SU-DHL-6 (cell line): Measurements from ENCODE around the gene CSF1R.

Source experiments
- H2AFZ ChIP-seq: fragments of 200-600 bp; sonication (generic); 2 replicates; pipeline ENCODE4 v1.6.1; 2014; ENCODE audit warnings: low read depth, mild to moderate bottlenecking, moderate library complexity, mixed read lengths, antibody characterized with exemption, low read length; ENCODE audit not compliant: severe bottlenecking
- H3F3A ChIP-seq: fragments of 200-600 bp; shearing (Covaris generic); 2 replicates; pipeline ENCODE4 v1.6.0; 2016; ENCODE audit warnings: antibody characterized with exemption, mild to moderate bottlenecking; ENCODE audit not compliant: insufficient read depth
- H3K27ac ChIP-seq: fragments of 200-600 bp; sonication (generic); 2 replicates; pipeline ENCODE4 v1.5.1; 2016; ENCODE audit warnings: low read depth, mild to moderate bottlenecking, low read length, moderate library complexity, mixed read lengths
- H3K27me3 ChIP-seq: fragments of 200-600 bp; sonication (generic), shearing (Covaris generic); 2 replicates; pipeline ENCODE4 v1.6.0; 2014; ENCODE audit warnings: mild to moderate bottlenecking, low read length
- H3K36me3 ChIP-seq: fragments of 200-600 bp; sonication (generic); 2 replicates; pipeline ENCODE4 v1.6.1; 2014; ENCODE audit warnings: mild to moderate bottlenecking, low read length, mixed read lengths
- H3K4me2 ChIP-seq: fragments of 300-600, 200-600 bp; shearing (Covaris generic), sonication (generic); 2 replicates; pipeline ENCODE4 v1.6.0; 2014; ENCODE audit warnings: low read length, low read depth, mild to moderate bottlenecking; ENCODE audit not compliant: poor library complexity, severe bottlenecking
- H3K4me3 ChIP-seq: fragments of 200-600 bp; sonication (generic); 2 replicates; pipeline ENCODE4 v1.5.1; 2014; ENCODE audit warnings: antibody characterized with exemption, low read length, mild to moderate bottlenecking, mixed read lengths; ENCODE audit not compliant: insufficient read depth, poor library complexity, severe bottlenecking
- H3K79me2 ChIP-seq: fragments of 200-600 bp; sonication (generic); 2 replicates; pipeline ENCODE4 v1.6.1; 2014; ENCODE audit warnings: mild to moderate bottlenecking, low read length, moderate library complexity; ENCODE audit not compliant: insufficient read depth
- H3K9ac ChIP-seq: fragments of 200-600 bp; sonication (generic); 2 replicates; pipeline ENCODE4 v1.7.0; 2014; ENCODE audit warnings: mild to moderate bottlenecking, low read length
- H3K9me2 ChIP-seq: fragments of 200-600 bp; sonication (generic); replicated peaks from 2 replicates; pipeline ENCODE4 v1.6.1; 2014; ENCODE audit warnings: low read length; ENCODE audit not compliant: insufficient read depth
- H3K9me3 ChIP-seq: fragments of 200-600 bp; sonication (generic); 2 replicates; pipeline ENCODE4 v1.6.1; 2014; ENCODE audit warnings: low read length, mixed read lengths; ENCODE audit not compliant: insufficient read depth
- H4K20me1 ChIP-seq: fragments of 200-600 bp; sonication (generic); 2 replicates; pipeline ENCODE4 v1.6.1; 2014; ENCODE audit warnings: low read depth, mild to moderate bottlenecking, antibody characterized with exemption, low read length, moderate library complexity, mixed read lengths
- EZH2phosphoT487 ChIP-seq: fragments of 200-600 bp; sonication (generic), shearing (Covaris generic); conservative IDR thresholded peaks from 2 replicates; pipeline ENCODE4 v1.6.1; 2018; ENCODE audit warnings: mild to moderate bottlenecking, antibody characterized with exemption, low read length, moderate library complexity, mixed read lengths
- TF ChIP-seq, protein P1 (sequence below): fragments of 200-600 bp; sonication (generic); IDR thresholded peaks from one replicate; pipeline ENCODE4 v1.5.1; 2017; ENCODE audit warnings: antibody characterized with exemption, mild to moderate bottlenecking, low read length, moderate library complexity; ENCODE audit not compliant: insufficient read depth, poor library complexity, severe bottlenecking

Gene CSF1R

DNA sequence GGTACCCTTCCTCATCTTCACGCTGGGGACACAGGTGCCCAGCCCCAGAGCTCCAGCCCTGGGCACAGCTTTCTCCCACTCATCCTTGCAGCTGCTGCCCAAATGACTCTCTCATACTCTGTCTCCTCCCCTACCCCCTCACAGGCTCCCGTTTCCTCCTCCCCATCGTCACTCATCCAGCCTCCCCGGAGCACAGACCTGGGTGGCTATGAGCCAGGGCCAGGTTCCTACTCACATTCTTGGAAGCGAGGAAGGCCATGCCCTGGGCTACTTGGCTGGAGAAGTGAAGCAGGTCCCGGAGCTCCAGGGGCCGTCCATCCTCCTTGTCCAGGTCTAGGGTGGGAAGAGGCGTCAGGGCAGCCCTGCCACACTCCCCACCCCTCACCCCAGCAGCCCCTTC lies 29.3 kb downstream of the CSF1R start:
- Histone ChIP-seq H2AFZ (no peak overlapping the region), H3F3A (no peaks in the 10 kb centered on the region), H3K27ac (no peak overlapping the region), H3K9me2 (no peaks in the 10 kb centered on the region), H3K79me2 (no peaks in the 10 kb centered on the region), H3K9ac (no peak overlapping the region), H3K27me3 (no peaks in the 10 kb centered on the region), H3K36me3 (peaks cover under 1% of the 10 kb centered on the region; the same call in 1 of the 2 replicates), H4K20me1 (no peaks in the 10 kb centered on the region), H3K4me3 (no peak overlapping the region), H3K9me3 (no peaks in the 10 kb centered on the region), H3K4me2 (no peak overlapping the region)
- TF ChIP-seq, protein P1, sequence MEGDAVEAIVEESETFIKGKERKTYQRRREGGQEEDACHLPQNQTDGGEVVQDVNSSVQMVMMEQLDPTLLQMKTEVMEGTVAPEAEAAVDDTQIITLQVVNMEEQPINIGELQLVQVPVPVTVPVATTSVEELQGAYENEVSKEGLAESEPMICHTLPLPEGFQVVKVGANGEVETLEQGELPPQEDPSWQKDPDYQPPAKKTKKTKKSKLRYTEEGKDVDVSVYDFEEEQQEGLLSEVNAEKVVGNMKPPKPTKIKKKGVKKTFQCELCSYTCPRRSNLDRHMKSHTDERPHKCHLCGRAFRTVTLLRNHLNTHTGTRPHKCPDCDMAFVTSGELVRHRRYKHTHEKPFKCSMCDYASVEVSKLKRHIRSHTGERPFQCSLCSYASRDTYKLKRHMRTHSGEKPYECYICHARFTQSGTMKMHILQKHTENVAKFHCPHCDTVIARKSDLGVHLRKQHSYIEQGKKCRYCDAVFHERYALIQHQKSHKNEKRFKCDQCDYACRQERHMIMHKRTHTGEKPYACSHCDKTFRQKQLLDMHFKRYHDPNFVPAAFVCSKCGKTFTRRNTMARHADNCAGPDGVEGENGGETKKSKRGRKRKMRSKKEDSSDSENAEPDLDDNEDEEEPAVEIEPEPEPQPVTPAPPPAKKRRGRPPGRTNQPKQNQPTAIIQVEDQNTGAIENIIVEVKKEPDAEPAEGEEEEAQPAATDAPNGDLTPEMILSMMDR = no peak
- no peak for TF ChIP-seq EZH2phosphoT487

DNA sequence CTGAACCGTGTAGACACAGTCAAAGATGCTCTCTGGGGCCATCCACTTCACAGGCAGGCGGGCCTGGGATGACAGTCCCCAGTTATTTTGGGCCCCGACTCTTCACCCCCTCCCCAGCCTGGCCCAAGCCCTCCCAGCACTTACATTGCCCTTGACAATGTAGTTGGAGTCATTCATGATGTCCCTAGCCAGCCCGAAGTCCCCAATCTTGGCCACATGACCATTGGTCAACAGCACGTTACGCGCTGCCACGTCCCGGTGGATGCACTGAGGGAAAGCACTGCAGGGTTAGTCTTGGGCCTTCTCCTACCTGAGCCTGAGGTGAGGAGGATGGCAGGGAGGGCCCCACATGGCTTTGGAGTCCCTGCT lies 30.3 kb downstream of the CSF1R start:
- no peaks in the 10 kb centered on the region for H3K9me3 ChIP-seq
- no peak overlapping the region for H3K9ac ChIP-seq
- H3K4me2 ChIP-seq = no peak overlapping the region
- H3K9me2 ChIP-seq = no peaks in the 10 kb centered on the region
- H3K36me3 ChIP-seq = peaks cover 4% of the 10 kb centered on the region; the same call in 1 of the 2 replicates
- no peak overlapping the region for H3K27ac ChIP-seq
- no peak overlapping the region for H2AFZ ChIP-seq
- no peaks in the 10 kb centered on the region for H3K27me3 ChIP-seq
- H3K4me3 ChIP-seq = no peak overlapping the region
- H3F3A ChIP-seq = no peaks in the 10 kb centered on the region
- TF ChIP-seq, protein P1 = no peak
- no peak for TF ChIP-seq EZH2phosphoT487
- no peaks in the 10 kb centered on the region for H4K20me1 ChIP-seq
- H3K79me2 ChIP-seq = no peaks in the 10 kb centered on the region

DNA sequence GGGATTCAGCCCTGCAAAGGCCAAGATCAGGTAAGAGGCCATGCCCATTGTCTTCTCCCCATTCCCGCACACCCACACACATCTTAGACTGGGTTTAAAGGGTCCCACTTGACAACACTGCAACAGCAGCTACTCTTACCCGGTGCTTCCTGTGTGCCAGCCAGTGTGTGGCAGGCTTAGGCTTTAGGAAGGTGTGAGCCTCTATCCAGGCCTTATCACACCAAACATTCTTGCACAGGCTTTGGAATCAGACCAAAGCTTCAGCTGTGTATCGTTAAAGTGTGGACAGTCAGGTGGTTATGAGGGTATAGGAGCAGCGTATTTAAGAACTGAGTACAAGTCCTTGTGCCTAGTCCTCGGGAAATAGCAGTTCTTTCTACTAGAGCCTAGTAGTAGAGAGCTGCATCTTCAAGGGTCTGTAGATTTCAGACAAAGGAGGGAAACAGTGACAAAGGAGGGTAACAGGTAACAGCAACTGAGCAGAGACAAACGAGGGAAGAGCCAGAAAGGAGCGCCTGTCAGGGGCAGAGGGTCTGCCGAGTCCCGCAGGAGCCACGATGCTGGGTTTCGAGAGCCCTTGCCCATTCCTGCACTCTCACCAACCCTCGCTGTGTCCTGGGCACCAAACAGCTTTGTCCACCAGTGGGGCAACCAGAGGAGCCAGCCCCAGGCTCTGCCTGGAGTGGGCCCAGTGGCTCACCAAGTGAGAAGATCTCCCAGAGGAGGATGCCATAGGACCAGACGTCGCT lies 30.9 kb downstream of the CSF1R start:
- Histone ChIP-seq H3K36me3 (peaks cover 8% of the 10 kb centered on the region; the same call in 1 of the 2 replicates), H3K4me3 (no peak overlapping the region), H3K4me2 (no peak overlapping the region), H3K9me2 (no peaks in the 10 kb centered on the region), H3K9ac (no peak overlapping the region), H3K9me3 (no peaks in the 10 kb centered on the region), H3K79me2 (no peaks in the 10 kb centered on the region), H3F3A (no peaks in the 10 kb centered on the region), H2AFZ (no peak overlapping the region), H4K20me1 (no peaks in the 10 kb centered on the region), H3K27ac (no peak overlapping the region), H3K27me3 (no peaks in the 10 kb centered on the region)
- no peak for TF ChIP-seq EZH2phosphoT487
- TF ChIP-seq, protein P1 = no peak
